Omental fat pad (tissue), 4 donors: Measurements from ENCODE around the gene ANKMY1. TPM values are rescaled to one million over a fixed set of nuclear protein-coding genes. Genes with fewer than 3 reads are reported as not detected.
"Not testable (repeated sequence)": the region's sequence is repeated elsewhere in the genome, so short reads cannot be mapped to it uniquely, and the experiment has no call there.

Experiments used
- ATAC-seq: fragments of 150-250 bp; one replicate; pipeline ENCODE4 v1.9.1; 2016; ENCODE audit warnings: mild to moderate bottlenecking, moderate library complexity; ENCODE audit not compliant: low FRiP score
- DNase-seq: peaks from one replicate; pipeline ENCODE4 v3.0.0-alpha.2; 2019; ENCODE audit warnings: low spot score
- total RNA-seq, 4 donors: library from RNA; depleted of rRNA; stranded (reverse); fragments of >200 nt; gene quantifications; one replicate each; pipeline ENCODE4 v1.1.0, GENCODE V29; 2016
- TF ChIP-seq, protein P1 (sequence below), 3 donors: fragments of 450-650 bp; IDR thresholded peaks; one replicate each; pipeline ENCODE4 v1.5.1; 2016 to 2017; ENCODE audit warnings: antibody characterized with exemption in 3 of 3, mild to moderate bottlenecking in 3 of 3, moderate library complexity in 2 of 3

The ANKMY1 gene
- total RNA-seq, 4 donors from 2014 or later = 8.3 to 23.2 (median 16.7) TPM

DNA sequence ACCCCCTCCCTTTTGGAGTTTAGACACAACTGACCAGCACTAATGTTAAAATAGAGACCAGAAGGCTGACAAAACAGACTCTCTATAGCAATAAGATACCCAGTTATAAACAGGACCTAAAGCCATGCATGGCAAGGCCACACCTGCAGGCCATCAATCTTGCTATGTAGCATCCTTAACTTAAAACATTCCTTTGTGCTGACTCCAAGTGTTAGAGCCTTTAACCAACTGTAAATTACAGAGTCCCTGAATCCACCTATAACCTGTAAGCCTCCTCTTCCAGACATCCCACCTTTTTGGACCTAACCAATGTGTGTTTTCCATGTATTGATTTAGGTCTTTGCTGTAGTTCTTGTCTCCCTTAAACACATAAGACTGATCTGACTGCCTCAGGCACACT lies 17.9 kb downstream of the ANKMY1 start:
- no peak for DNase-seq
- no peak for ATAC-seq
- TF ChIP-seq, protein P1, sequence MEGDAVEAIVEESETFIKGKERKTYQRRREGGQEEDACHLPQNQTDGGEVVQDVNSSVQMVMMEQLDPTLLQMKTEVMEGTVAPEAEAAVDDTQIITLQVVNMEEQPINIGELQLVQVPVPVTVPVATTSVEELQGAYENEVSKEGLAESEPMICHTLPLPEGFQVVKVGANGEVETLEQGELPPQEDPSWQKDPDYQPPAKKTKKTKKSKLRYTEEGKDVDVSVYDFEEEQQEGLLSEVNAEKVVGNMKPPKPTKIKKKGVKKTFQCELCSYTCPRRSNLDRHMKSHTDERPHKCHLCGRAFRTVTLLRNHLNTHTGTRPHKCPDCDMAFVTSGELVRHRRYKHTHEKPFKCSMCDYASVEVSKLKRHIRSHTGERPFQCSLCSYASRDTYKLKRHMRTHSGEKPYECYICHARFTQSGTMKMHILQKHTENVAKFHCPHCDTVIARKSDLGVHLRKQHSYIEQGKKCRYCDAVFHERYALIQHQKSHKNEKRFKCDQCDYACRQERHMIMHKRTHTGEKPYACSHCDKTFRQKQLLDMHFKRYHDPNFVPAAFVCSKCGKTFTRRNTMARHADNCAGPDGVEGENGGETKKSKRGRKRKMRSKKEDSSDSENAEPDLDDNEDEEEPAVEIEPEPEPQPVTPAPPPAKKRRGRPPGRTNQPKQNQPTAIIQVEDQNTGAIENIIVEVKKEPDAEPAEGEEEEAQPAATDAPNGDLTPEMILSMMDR (IDR thresholded peaks at IDR 0.05) = no peak

DNA sequence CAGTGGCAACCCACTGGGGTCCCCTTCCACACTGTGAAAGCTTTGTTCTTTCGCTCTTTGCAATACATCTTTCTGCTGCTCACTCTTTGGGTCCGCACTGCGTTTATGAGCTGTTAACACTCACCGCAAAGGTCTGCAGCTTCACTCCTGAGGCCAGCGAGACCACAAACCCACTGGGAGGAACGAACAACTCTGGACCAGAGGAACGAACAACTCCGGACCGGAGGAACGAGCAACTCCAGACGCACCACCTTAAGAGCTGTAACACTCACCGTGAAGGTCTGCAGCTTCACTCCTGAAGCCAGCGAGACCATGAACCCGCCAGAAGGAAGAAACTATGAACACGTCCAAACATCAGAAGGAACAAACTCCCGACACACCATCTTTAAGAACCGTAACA lies 18.7 kb downstream of the ANKMY1 start:
- DNase-seq, ATAC-seq: not testable (repeated sequence)

DNA sequence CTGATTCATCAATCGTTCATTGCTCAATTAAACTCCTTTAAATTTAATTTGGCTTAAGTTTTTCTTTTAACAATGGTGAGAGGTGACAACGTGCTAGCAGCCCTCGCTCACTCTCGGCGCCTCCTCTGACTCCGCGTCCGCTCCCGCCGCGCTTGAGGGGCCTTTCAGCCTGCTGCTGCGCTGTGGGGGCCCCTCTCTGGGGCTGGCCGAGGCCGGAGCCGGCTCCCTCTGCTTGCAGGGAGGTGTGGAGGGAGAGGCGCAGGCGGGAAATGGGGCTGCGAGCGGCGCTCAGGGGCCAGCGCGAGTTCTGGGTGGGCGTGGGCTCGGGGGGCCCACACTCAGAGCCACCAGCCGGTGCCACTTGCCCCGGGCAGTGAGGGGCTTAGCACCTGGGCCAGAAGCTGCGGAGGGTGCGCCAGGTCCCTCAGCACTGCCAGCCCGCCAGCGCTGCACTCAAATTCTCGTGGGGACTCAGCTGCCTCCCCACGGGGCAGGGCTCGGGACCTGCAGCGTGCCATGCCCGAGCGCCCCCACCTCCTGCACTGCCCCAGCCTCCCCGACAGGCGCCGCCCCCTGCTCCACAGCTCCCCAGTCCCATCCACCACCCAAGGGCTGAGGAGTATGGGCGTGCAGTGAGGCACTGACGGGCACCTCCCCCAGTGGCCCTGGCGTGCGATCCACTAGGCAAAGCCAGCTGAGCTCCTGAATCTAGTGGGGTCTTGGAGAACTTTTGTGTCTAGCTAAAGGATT lies 19.6 kb downstream of the ANKMY1 start:
- ATAC-seq (no peak), DNase-seq (no peak)
- TF ChIP-seq, protein P1 (IDR thresholded peaks at IDR 0.05) = no peak

DNA sequence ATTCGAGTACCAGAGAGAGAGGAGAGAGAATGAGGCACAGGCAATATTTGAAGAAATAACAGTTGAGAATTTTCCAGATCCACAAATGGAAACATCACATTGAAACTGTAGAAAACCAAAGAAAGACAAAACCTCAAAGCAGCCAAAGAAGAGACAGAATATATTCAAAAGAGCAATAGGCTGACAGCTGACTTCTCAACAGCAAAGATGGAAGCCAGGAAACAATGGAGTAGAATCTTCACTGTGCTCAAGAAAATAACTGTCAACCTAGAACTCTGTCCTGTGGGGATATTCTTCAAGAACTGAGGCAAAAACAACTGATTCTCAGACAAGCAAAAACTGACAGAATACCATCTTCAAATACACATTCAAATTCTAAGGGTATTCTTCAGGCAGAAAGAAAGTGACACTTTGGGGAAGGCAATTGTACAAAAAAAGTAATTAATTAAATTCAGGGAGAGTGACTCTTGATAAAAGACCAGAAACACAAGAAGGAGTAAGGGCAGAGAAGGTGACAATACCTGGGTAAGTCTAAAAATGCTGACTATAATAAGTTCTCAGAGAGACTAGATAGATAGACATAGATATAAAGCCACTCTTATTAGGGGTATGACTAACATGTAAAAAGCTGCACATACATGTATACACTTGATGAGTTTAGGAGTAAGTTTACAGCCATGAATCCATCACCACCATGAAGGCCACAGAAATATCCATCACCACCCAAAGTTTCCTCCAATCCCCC lies 25.6 kb downstream of the ANKMY1 start:
- no peak for DNase-seq
- no peak for ATAC-seq
- TF ChIP-seq, protein P1 (IDR thresholded peaks at IDR 0.05) = no peak

DNA sequence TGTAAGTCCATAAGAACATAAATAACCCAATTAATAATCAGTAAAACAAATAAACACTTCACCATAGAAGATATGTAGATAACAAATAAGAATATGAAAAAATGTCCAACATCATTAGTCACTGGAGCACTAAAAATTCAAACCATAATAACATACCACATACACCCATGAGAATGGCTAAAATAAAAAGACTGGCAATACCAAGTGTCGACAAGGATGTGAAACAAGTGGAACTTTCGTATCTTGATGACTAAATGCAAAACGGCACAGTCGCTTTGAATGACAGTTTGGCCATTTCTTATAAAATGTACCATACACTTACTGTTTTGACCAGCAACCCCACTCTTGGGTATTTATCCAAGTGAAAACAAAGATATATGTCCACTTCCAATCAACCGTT lies 26.8 kb downstream of the ANKMY1 start:
- ATAC-seq (no peak), DNase-seq (no peak)
- TF ChIP-seq, protein P1 (IDR thresholded peaks at IDR 0.05) = no peak

DNA sequence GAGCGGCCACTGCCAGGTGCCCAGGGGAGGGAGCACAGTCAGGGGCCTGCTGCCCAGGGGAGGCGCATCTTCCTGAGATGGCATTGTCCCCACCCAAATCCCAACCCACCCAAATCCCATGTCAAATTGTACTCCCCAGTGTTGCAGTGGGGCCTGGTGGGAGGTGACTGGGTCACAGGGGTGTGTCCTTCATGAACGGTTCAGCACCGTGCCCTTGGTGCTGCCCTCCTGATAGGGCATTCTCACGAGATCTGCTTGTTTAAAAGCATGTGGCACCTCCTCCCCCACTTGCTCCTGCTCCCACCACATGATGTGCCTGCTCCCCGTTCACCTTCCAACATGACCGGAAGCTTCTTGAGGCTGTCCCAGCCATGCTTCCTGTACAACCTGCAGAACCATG lies 27.6 kb downstream of the ANKMY1 start:
- DNase-seq (no peak), ATAC-seq (no peak)
- TF ChIP-seq, protein P1 (IDR thresholded peaks at IDR 0.05) = no peak

DNA sequence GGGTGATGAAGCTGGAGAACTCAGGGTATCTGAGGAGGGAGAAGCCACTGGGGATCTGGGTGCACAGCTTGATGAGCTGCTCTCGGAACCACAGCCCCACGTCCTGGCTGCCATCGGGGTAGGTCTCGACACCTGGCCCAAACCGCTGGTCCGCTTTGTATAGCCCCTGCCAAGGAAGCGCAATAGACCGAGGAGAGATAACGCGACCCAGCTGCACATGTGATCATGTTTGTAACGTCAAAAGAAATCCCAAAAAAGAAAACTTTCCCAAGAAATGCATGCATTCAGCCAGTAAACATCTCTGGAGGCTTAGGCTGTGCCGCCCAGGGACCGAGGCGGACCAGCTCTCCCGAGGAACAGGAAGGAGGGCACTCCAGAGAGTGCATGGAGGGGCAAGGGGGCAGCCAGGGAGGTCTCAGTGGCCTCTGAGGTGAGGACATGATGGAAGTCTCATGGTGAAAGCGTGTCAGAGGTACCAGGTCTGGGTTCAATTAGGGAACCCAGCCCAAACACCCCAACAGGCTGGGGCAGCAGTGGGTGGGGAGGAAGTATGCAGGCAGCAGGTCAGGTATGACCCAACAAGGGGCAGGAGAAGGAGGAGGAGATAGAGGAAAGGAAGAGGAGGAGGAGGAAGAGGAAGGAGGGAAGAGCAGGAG lies 28.3 kb downstream of the ANKMY1 start:
- ATAC-seq = no peak
- no peak for DNase-seq
- TF ChIP-seq, protein P1 (IDR thresholded peaks at IDR 0.05) = no peak
